Liver (tissue), 3 donors: Measurements from ENCODE around the gene SAC3D1.

Experiments used
- FOXA1 ChIP-seq: IDR thresholded peaks from 2 replicates; pipeline ENCODE4 v1.6.1; 2016; ENCODE audit warnings: antibody characterized with exemption
- GABPA ChIP-seq, 2 donors: IDR thresholded peaks in 1 of 2; conservative IDR thresholded peaks in 1 of 2; 2 replicates each; pipeline ENCODE4 v1.6.1; 2016; ENCODE audit warnings: antibody characterized with exemption in 2 of 2, mild to moderate bottlenecking in 1 of 2, moderate library complexity in 1 of 2
- JUND ChIP-seq, 2 donors: IDR thresholded peaks; 2 replicates each; pipeline ENCODE4 v1.6.1; 2016; ENCODE audit warnings: antibody characterized with exemption in 2 of 2
- RAD21 ChIP-seq, 2 donors: IDR thresholded peaks; 2 replicates each; pipeline ENCODE4 v1.6.1; 2016; ENCODE audit warnings: antibody characterized with exemption in 2 of 2, mild to moderate bottlenecking in 2 of 2
- SP1 ChIP-seq: IDR thresholded peaks from 2 replicates; pipeline ENCODE4 v1.6.1; 2018; ENCODE audit warnings: antibody characterized with exemption, mild to moderate bottlenecking
- TAF1 ChIP-seq: conservative IDR thresholded peaks from 2 replicates; pipeline ENCODE4 v1.6.1; 2016; ENCODE audit warnings: antibody characterized with exemption, mild to moderate bottlenecking
- YY1 ChIP-seq: IDR thresholded peaks from 2 replicates; pipeline ENCODE4 v1.6.1; 2016; ENCODE audit warnings: antibody characterized with exemption, mild to moderate bottlenecking
- TF ChIP-seq, protein P1 (sequence below): fragments of 150-350 bp; IDR thresholded peaks from 2 replicates; pipeline ENCODE4 v1.5.1; 2017; ENCODE audit warnings: improper control_type of control experiment, low read depth, low read length; ENCODE audit not compliant: missing input control
- TF ChIP-seq, protein P2 (sequence below): IDR thresholded peaks from 2 replicates; pipeline ENCODE4 v1.6.1; 2016; ENCODE audit warnings: antibody characterized with exemption, mild to moderate bottlenecking
- TF ChIP-seq, protein P3 (sequence below): IDR thresholded peaks from 2 replicates; pipeline ENCODE4 v1.6.1; 2016; ENCODE audit warnings: antibody characterized with exemption
- TF ChIP-seq, protein P4 (sequence below): IDR thresholded peaks from 2 replicates; pipeline ENCODE4 v1.6.1; 2016; ENCODE audit warnings: antibody characterized with exemption
- TF ChIP-seq, protein P5 (sequence below): IDR thresholded peaks from 2 replicates; pipeline ENCODE4 v1.6.1; 2016; ENCODE audit warnings: antibody characterized with exemption
- donor health status: healthy.
- donor health status: healthy.

DNA sequence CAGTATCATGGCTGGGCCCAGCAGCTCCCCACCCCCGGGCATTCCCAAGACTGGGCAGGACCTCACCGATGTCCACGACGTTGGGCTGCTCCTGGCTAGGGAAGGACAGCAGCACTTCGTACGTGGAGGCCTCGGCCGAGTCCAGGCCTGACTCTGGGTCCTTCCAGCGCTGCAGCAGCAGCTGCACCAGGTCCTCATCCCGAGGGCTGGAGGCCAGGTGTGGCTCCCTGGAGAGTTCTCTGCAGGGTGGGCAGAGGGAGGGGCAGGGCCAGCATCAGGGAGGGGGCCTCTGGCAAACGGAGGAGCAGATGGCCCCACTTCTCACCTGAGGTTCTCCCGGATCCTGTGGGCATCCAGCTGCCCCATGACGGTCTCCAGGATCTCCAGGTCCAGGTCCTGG, 17.0 kb downstream of the SAC3D1 start:
- TF ChIP-seq, protein P1, sequence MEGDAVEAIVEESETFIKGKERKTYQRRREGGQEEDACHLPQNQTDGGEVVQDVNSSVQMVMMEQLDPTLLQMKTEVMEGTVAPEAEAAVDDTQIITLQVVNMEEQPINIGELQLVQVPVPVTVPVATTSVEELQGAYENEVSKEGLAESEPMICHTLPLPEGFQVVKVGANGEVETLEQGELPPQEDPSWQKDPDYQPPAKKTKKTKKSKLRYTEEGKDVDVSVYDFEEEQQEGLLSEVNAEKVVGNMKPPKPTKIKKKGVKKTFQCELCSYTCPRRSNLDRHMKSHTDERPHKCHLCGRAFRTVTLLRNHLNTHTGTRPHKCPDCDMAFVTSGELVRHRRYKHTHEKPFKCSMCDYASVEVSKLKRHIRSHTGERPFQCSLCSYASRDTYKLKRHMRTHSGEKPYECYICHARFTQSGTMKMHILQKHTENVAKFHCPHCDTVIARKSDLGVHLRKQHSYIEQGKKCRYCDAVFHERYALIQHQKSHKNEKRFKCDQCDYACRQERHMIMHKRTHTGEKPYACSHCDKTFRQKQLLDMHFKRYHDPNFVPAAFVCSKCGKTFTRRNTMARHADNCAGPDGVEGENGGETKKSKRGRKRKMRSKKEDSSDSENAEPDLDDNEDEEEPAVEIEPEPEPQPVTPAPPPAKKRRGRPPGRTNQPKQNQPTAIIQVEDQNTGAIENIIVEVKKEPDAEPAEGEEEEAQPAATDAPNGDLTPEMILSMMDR = no peak
- TF ChIP-seq, protein P2, sequence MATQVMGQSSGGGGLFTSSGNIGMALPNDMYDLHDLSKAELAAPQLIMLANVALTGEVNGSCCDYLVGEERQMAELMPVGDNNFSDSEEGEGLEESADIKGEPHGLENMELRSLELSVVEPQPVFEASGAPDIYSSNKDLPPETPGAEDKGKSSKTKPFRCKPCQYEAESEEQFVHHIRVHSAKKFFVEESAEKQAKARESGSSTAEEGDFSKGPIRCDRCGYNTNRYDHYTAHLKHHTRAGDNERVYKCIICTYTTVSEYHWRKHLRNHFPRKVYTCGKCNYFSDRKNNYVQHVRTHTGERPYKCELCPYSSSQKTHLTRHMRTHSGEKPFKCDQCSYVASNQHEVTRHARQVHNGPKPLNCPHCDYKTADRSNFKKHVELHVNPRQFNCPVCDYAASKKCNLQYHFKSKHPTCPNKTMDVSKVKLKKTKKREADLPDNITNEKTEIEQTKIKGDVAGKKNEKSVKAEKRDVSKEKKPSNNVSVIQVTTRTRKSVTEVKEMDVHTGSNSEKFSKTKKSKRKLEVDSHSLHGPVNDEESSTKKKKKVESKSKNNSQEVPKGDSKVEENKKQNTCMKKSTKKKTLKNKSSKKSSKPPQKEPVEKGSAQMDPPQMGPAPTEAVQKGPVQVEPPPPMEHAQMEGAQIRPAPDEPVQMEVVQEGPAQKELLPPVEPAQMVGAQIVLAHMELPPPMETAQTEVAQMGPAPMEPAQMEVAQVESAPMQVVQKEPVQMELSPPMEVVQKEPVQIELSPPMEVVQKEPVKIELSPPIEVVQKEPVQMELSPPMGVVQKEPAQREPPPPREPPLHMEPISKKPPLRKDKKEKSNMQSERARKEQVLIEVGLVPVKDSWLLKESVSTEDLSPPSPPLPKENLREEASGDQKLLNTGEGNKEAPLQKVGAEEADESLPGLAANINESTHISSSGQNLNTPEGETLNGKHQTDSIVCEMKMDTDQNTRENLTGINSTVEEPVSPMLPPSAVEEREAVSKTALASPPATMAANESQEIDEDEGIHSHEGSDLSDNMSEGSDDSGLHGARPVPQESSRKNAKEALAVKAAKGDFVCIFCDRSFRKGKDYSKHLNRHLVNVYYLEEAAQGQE = no peak
- TF ChIP-seq, protein P3, sequence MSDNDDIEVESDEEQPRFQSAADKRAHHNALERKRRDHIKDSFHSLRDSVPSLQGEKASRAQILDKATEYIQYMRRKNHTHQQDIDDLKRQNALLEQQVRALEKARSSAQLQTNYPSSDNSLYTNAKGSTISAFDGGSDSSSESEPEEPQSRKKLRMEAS = no peak
- TF ChIP-seq TAF1 (no peak), SP1 (no peak), JUND (IDR thresholded peaks at IDR 0.05) (no peak), YY1 (no peak), GABPA (IDR thresholded peaks at IDR 0.05 in 1 of 2, conservative IDR thresholded peaks at IDR 0.05 in 1 of 2) (no peak), RAD21 (IDR thresholded peaks at IDR 0.05) (no peak), FOXA1 (no peak)
- TF ChIP-seq, protein P4, sequence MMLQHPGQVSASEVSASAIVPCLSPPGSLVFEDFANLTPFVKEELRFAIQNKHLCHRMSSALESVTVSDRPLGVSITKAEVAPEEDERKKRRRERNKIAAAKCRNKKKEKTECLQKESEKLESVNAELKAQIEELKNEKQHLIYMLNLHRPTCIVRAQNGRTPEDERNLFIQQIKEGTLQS = no peak
- TF ChIP-seq, protein P5, sequence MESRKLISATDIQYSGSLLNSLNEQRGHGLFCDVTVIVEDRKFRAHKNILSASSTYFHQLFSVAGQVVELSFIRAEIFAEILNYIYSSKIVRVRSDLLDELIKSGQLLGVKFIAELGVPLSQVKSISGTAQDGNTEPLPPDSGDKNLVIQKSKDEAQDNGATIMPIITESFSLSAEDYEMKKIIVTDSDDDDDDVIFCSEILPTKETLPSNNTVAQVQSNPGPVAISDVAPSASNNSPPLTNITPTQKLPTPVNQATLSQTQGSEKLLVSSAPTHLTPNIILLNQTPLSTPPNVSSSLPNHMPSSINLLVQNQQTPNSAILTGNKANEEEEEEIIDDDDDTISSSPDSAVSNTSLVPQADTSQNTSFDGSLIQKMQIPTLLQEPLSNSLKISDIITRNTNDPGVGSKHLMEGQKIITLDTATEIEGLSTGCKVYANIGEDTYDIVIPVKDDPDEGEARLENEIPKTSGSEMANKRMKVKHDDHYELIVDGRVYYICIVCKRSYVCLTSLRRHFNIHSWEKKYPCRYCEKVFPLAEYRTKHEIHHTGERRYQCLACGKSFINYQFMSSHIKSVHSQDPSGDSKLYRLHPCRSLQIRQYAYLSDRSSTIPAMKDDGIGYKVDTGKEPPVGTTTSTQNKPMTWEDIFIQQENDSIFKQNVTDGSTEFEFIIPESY = no peak
